HG03521 (cell line): ENCODE data around the gene HSCB.
A peak's percentile ranks its signal among the peaks of the same experiment; 100 is the strongest.
"Not testable (repeated sequence)": the region's sequence is repeated elsewhere in the genome, so short reads cannot be mapped to it uniquely, and the experiment has no call there.

Experiments used
- ATAC-seq: cut with Tn5 transposase; IDR thresholded peaks from one replicate; pipeline ENCODE4 v1.9.1; 2021; ENCODE audit warnings: mild to moderate bottlenecking, moderate library complexity; ENCODE audit not compliant: unreplicated experiment

The HSCB gene

GRCh38 chr22:28788601-28789000 is 46.8 kb downstream of the HSCB start:
- ATAC-seq: no peak

- ATAC-seq: no peak
These were observed 49.3 kb downstream of the HSCB start for GRCh38 chr22:28791124-28791523.

- ATAC-seq: peak; percentile 51
These were observed 50.1 kb downstream of the HSCB start for GRCh38 chr22:28791841-28792490.

GRCh38 chr22:28792491-28793383 is 50.9 kb downstream of the HSCB start:
- peak; percentile 26 for ATAC-seq

- no peak for ATAC-seq
These were observed 52.2 kb downstream of the HSCB start for GRCh38 chr22:28793976-28794584.

GRCh38 chr22:28795071-28795693 is 53.3 kb downstream of the HSCB start:
- no peak for ATAC-seq

- ATAC-seq: no peak
These were observed 54.4 kb downstream of the HSCB start for GRCh38 chr22:28795932-28796856.

- no peak for ATAC-seq
These were observed 57.2 kb downstream of the HSCB start for GRCh38 chr22:28798810-28799605.

GRCh38 chr22:28799606-28800307 is 57.9 kb downstream of the HSCB start:
- peak; percentile 28 for ATAC-seq

- ATAC-seq: peak; percentile 91
These were observed 58.6 kb downstream of the HSCB start, which contains the start of gene XBP1 for GRCh38 chr22:28800308-28801041. TSS of gene XBP1 (minus strand) at chr22:28800569.

- ATAC-seq: no peak
These were observed 60.2 kb downstream of the HSCB start for GRCh38 chr22:28801845-28802594.

- ATAC-seq: no peak
These were observed 60.8 kb downstream of the HSCB start for GRCh38 chr22:28802595-28803123.

- not testable (repeated sequence) for ATAC-seq
These were observed 63.6 kb downstream of the HSCB start for GRCh38 chr22:28805426-28805825.
